Endothelial cell of umbilical vein (primary cell): Measurements from ENCODE around the gene RPA1.

ENCODE experiments used
- EZH2 ChIP-seq: IDR thresholded peaks from 2 replicates; pipeline ENCODE4 v1.6.1; 2012; ENCODE audit warnings: borderline replicate concordance, low read depth, mild to moderate bottlenecking, moderate library complexity, low read length, inconsistent platforms; ENCODE audit not compliant: severe bottlenecking
- GATA2 ChIP-seq: IDR thresholded peaks from 2 replicates; pipeline ENCODE4 v1.7.0; 2011; ENCODE audit warnings: low read depth, mild to moderate bottlenecking, moderate library complexity, mixed read lengths, low read length; ENCODE audit not compliant: insufficient read length, insufficient read depth
- POLR2A ChIP-seq: IDR thresholded peaks from 2 replicates; pipeline ENCODE4 v1.6.1; 2012; ENCODE audit warnings: low read depth, mild to moderate bottlenecking, control low read depth, low read length
- POLR2AphosphoS5 ChIP-seq: IDR thresholded peaks from 2 replicates; pipeline ENCODE4 v1.6.1; 2012; ENCODE audit warnings: low read depth, mild to moderate bottlenecking, control low read depth, low read length, moderate library complexity; ENCODE audit not compliant: insufficient read depth
- TF ChIP-seq, protein P1 (sequence below), 2 donors: IDR thresholded peaks; 1 replicate in 1 of 2; 2 replicates in 1 of 2; pipeline ENCODE4 v1.5.1; 2011; ENCODE audit warnings: low read length in 2 of 2, mild to moderate bottlenecking in 2 of 2, moderate library complexity in 2 of 2, control low read depth in 1 of 2, inconsistent platforms in 1 of 2, low read depth in 1 of 2; ENCODE audit not compliant: insufficient read depth in 1 of 2; ENCODE audit errors: extremely low read depth in 1 of 2

DNA sequence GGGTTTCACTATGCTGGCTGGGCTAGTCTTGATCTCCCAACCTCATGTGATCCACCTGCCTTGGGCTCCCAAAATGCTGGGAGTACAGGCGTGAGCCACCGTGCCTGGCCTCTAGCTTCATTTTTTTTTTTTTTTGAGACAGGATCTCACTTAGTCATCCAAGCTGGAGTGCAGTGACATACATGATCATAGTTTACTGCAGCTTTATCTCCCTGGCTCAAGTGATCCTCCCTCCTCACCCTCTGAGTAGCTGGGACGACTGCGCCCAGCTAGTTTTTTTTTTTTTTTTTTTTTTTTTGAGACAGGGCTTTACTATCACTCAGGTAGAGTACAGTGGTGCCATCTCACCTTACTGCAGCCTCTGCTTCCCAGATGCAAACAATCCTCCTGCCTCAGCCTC, 9.7 kb downstream of the RPA1 start:
- TF ChIP-seq, protein P1, sequence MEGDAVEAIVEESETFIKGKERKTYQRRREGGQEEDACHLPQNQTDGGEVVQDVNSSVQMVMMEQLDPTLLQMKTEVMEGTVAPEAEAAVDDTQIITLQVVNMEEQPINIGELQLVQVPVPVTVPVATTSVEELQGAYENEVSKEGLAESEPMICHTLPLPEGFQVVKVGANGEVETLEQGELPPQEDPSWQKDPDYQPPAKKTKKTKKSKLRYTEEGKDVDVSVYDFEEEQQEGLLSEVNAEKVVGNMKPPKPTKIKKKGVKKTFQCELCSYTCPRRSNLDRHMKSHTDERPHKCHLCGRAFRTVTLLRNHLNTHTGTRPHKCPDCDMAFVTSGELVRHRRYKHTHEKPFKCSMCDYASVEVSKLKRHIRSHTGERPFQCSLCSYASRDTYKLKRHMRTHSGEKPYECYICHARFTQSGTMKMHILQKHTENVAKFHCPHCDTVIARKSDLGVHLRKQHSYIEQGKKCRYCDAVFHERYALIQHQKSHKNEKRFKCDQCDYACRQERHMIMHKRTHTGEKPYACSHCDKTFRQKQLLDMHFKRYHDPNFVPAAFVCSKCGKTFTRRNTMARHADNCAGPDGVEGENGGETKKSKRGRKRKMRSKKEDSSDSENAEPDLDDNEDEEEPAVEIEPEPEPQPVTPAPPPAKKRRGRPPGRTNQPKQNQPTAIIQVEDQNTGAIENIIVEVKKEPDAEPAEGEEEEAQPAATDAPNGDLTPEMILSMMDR (IDR thresholded peaks at IDR 0.05; ENCODE audit: extremely low read depth in 1 of 2, insufficient read depth in 1 of 2, low read depth in 1 of 2, low read length in 2 of 2), result no peak
- TF ChIP-seq POLR2A (no peak), EZH2 (no peak), POLR2AphosphoS5 (no peak), GATA2 (no peak)
